ENCODE data around the gene ITGB5.

DNA sequence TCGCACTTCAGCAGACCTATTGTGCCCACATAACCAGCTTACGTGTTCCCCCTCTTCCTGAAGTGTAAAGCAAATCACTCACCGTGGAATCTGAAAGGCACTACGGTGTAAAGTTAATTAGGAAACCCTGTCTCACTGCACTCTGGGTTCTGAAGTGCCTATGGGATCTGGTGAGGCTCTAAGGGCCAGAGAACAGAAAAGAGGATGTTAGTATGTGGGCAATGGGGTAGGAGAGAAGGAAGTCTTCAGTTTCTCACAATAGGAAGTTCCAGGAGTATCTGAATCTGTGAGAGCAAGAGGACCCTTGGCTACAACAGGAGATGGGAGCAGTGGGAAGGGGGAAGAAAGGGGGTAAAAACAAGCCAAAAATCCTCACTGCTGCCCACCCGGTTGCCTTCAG is 71.4 kb downstream of the ITGB5 start:
- TF ChIP-seq, protein P1, sequence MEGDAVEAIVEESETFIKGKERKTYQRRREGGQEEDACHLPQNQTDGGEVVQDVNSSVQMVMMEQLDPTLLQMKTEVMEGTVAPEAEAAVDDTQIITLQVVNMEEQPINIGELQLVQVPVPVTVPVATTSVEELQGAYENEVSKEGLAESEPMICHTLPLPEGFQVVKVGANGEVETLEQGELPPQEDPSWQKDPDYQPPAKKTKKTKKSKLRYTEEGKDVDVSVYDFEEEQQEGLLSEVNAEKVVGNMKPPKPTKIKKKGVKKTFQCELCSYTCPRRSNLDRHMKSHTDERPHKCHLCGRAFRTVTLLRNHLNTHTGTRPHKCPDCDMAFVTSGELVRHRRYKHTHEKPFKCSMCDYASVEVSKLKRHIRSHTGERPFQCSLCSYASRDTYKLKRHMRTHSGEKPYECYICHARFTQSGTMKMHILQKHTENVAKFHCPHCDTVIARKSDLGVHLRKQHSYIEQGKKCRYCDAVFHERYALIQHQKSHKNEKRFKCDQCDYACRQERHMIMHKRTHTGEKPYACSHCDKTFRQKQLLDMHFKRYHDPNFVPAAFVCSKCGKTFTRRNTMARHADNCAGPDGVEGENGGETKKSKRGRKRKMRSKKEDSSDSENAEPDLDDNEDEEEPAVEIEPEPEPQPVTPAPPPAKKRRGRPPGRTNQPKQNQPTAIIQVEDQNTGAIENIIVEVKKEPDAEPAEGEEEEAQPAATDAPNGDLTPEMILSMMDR (IDR thresholded peaks at IDR 0.05): no peak
- no peak for TF ChIP-seq POLR2A (IDR thresholded peaks at IDR 0.05)
